Stimulated activated naive CD4-positive, alpha-beta T cell (primary cell): ENCODE results near the gene APOH.

ENCODE experiments used
- DNase-seq, 6 experiments: peaks; one replicate each; lab custom pipeline; 2025; lab: John Stamatoyannopoulos, UW

APOH gene

DNA sequence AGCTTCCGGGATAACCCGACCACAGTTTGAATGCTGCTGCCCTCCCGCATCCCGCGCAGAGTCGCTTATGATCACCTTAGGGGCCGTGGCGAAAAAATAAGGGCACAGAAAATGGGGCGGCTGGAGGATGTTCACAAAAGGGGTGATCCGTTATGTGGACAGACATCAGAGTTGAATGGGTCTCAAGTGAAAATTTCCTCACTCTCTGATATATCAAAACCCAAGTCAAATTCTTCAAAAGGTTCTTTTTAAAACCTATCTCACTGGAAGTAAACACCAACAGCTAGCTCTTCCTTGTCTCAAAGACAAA, 36.9 kb downstream of the APOH start:
- no peak for DNase-seq

DNA sequence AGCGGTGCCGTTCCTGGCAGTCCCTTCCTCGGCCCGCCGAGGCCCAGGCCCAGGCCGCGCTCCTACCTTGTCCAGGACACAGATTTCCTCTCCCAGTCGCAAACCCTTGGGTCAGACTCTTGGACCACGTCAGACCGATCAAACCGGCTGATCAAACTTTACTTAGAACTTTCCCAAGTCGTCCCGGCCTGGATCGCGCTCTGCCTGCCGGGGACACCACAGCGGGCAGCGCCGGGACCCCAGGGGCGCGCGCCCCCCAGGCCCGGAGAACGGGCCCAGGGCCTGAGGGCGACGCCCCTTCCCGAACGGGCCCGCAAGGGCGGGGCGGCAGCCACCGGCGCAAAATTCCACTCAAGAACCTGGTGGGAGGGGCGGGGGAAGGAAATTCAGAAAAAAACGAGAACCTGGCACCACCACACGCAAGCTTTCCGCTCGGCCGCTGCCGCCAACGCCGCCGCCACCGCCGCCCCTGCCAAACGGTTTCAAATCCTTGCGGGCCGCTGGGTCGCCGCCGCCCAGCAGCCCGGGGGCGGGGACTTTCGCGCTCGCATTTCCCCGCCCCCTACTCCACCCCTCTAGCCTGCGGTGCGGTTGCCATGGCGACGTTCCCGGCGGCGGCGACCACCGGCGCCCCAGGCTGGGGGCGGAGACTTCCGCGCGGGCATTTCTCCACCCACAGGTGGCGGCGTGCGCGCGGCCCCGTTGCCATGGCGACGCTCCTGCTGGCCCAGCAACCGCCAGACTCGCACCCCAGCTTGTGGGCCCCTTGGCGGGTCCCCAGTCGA, 37.4 kb downstream of the APOH start, which contains the start of gene CEP112:
CEP112 (minus strand) TSS at position 541 of the 785 bp plus-strand sequence.
- DNase-seq = peak; percentile 70 to 94 (median 75)

DNA sequence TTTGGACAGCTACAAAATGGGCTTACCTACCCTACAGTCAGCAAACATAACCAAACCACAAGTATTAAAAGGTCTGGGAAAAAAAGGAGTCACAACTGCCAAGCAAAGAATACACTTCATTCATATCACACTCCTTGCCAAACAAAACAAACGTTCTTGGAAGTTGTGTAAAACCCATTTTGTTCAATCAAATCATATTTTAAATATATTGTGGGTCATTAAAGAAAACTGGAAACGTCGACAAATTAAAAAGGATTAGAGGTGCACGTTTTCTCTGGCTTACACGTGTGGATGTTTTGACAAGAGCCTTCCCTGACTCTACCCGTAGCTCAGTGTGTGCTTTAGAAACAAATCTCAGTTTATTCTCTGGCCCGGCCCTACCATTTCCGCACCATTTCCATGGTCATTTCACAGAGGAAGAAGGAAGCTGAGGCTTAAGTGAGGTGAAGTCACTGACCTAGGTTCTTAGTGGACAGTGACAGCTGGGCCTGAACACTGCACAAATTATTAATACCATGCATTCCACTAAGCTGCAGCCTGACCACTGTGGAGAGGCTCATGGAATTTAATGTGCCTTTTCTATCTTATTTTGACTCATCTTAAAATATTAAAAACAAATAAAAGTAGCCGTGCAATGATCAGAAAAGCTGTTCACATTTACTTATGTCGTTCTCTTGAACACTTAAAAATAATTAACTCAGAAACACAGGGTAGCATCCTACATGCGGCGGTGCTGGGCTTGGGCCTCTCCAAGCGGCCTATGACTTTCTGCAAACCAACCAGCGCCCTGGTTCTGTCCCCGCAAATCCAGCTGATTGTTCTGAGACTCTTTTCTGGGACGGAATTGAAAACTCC, 38.2 kb downstream of the APOH start:
- DNase-seq = no peak

DNA sequence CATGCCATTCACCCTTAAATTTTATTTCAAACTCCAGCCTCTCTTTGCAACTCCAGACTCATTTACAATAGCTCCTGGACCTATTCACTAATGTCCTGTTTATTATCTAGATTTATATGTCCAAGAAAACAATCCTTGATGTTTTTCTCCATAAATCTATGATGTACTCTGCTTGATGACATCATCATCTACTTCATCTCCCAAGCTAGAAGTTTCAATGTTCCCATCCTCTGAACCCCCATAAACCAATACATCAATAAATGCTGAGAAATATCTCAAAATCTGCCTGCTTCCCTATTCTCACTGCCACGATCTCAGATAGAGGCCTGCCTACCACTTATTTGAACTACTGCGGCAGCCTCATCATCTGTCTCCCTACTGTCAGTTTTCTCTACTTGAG, 41.5 kb downstream of the APOH start:
- DNase-seq = no peak

DNA sequence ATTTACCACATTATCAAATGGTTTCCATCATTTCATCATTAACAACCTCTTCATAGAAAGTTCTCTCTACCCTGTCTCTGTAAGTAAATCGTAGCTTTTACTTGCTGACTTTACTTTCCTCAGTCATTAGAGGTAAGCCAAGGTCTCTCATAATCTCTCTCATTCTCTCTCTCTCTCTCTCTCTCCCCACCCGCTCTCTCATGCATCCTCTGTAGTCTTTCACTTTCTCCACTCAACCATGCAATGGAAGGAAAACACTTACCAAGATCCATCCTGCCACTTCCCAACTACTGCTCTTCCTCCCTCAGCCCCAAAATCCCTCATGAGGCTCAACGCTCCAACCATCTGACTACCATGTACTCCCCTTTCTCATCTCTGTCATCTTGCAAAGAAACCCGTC, 43.4 kb downstream of the APOH start:
- no peak for DNase-seq

DNA sequence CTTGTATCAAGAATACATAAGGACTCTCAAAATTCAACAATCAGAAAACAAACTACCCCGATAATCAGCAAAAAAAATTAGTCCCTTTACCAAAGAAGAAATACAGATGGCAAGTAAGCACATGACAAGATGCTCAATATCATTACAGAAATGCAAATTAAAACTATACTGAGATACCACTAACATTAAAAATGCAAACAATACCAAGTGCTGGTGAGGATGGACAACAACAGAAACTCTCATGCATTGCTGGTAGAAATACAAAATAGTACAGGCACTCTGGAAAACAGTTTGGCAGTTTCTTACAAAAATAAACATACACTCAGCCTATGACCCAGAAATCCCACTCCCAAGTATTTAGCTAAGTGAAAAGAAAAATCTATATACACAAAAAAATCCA, 44.8 kb downstream of the APOH start:
- DNase-seq = no peak

DNA sequence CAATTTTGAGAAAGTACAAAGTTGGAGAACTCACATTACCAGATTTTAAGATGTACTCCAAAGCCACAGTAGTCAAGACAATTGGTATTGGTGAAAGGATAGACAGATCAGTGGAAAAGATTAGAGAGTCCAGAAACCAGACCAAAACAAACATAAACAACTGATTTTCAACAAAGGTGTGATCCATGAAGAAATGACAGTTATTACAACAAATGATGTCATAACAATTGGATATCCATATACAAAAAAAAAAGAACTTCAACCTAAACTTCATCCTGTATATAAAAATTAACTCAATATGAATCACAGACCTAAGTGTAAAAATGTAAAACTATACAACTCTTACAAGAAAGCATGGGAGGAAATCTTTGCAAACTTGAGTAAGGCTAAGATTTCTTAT, 45.7 kb downstream of the APOH start:
- no peak for DNase-seq

DNA sequence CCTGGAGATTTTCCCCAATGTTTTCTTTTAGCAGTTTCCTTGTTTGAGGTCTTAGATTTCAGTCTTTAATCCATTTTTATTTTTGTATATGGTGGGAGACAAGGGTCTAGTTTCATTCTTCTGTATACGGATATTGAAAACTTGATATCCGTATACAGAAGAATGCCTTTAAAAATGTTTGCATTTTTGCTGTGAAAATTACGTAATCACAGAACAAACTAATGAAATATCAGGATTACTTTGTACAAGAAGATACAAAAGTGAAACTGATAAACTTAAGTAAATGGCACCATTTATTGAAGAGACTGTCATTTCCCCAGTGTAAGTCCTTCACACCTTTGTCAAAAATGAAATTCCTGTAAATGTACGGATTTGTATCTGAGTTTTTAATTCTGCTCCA, 50.6 kb downstream of the APOH start:
- no peak for DNase-seq

DNA sequence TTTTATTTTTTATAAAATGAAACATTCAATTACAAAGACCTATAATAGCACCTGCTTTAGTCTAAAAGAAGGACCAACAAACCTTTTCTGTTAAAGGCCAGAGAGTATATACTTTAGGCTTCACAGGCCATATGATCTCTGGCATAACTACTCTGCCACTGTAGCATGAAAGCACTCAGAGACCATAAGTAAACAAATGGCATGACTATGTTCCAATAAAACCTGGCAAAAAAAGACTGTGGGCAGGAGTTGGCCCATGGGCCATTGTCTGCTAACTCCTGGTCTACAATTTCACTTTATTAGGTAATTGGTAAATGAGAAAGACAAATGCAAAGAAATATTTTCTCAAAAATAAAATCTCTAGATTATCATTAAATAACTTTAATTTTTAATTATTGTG, 52.2 kb downstream of the APOH start:
- no peak for DNase-seq

DNA sequence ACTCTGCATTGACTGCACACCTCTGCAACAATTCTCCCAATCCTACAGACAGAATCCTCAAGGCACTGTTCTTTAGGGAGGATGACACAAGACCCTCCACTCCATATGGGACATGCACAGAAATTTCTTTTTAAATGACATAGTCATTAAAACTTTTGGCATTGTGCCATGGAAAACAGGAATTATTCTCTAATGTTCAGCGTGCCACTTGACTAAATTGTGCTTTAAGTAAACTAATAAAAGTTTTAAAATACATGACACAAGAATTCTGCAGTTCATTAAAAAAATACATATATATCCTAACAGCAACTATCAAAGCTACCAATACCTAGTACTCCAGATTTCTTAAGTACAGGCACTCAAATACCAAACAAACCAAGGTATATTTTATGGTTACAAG, 53.3 kb downstream of the APOH start:
- no peak for DNase-seq

DNA sequence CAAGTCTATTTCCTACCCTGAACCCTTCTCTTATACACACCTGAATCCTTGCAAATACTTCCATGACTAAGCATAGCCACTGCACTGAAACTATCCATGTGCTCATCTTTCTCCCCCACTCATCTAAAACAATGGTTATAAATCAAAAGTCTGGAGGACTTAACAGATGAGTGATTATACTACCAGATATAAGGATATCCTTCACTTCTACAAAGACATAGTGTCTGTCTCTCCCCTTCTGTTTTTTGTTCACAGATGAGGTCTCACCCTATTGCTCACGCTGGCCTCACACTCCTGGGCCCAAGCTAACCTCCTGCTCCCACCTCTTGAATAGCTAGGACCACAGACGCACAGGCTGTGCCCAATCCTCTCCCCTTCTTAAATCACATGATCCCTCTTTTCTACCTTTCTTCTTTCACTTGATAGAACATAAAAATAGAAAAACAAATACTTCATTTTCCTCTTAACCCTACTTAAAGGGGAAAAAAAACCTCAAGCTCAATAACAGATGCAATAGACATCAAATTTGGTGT, 56.5 kb downstream of the APOH start:
- no peak for DNase-seq

DNA sequence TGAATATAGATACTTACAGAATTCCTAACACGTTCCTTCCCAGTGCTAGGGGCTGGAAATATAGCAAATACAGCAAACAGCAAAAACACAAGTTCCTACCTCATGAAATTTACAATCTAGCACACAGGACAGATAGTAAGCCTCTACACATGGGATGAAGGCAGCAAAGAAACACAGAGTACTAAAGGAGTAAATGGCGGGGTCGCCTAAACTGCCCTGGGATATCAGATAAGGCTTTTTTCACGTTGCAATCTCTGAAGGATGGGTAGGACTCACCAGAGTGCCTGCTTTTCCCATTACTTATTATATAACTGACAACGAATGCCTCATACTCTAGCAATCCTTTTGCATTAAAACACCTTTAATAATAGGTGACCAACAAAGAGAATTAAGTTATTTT, 57.1 kb downstream of the APOH start:
- DNase-seq = no peak

DNA sequence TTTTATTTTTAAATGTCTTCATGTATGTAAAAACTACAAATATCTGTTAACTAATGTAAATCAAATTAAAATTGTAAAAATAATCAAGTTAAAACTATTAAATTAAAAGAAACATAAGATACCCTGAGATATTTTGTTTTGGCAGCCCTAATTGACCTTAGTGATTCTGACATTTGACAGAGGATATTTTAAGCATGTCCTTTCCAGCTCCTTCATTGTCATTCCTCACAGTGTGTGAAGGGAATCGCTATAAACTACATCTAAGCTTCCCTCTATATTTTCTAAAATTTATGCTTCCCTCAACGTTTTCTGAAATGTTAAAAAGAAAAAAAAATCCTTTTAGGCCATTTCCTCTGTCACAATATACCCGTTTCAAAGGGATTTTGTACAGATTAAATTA, 57.5 kb downstream of the APOH start:
- no peak for DNase-seq

DNA sequence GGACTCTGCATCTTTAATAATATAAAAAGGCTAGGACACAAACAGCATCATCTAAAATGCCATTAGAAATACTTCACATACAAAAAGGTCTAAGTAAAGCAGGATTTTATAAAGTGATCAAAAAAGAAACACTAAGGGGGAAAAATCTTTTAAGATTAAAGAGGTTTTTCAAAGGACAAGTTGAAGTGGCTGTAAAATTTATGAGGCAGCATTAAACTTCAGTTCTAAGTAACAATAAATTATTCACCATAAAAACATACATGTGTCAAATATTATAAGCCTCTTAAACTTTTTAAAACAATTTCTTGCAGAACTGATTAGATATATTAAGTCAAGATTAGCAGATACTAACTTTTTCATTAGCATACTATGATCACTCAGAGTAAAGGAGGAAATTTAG, 58.0 kb downstream of the APOH start:
- no peak for DNase-seq

DNA sequence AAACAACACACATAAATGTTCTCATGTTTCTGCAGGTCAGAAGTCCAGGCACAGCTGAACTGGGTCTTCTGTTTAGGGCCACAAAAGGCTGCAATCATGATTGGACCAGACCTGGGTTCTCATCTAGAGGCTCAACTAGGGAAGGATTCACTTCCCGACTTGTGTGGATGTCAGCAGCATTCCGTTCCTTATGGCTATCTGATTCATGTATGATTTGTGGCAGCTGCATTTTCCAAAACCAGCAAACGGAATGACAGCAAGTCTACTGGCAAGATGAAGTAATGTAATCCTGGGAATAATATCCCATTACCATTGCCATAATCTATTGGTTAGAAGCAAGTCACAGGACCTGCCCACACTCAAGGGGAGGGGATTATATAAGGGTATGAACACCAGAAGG, 59.4 kb downstream of the APOH start:
- no peak for DNase-seq

DNA sequence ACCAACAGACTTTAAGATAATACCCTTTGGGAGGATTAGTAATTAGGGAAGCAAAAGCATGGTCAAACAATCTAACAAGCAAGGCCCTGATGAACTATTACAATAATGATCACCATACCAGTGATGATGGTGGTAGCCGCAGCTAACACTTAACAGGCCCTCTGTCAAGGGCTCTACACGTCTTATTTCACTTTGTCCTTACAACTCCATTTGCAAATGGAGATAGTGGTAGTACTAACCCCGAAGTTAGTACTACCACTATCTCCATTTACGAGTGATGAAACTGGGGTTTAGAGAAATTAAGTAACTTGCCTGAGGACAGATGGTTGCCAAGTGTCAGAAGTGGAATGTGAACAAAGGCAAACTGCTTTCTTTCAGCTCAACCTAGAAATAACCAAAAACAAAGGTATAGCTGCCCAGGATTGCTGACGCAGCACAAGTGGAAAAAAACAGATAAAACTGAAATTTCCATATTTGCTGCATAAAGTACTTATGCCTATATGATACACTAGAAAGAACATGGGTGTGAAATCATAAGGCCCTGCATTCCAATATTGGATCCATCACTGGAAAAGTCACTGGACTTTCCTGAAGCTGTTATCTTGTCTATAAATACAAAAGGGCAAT, 61.9 kb downstream of the APOH start:
- DNase-seq = no peak

DNA sequence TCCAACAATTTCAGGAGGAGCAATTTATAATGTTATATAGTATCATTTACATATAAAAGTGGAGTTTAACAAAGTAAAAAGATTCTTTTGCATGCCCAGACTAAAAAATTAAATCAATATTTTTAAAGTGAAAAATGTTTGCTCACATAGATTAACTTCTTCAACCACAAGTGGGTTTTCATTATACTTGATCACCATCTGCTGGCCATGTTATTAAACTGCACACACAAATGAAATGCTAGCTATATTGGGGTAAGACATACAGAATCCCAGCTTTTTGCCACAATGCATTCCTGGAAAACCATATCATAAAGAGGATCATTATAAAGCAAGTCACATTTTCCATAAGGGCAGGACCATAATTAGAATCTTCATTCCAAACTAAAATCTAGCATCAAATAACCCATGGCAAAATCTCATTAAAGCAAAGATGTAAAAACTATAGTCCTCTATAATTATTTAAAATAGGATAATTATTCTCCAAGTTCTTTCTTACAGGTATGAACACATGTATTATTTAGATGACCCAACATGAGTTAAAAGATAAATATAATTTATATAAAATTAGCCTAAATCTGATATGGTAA, 63.6 kb downstream of the APOH start:
- DNase-seq = peak in 4 of 6 experiments; percentile 3 to 64 (median 27)
